GM21619 (cell line): Measurements from ENCODE around the gene BORCS6.

Source experiments
- ATAC-seq: cut with Tn5 transposase; IDR thresholded peaks from one replicate; pipeline ENCODE4 v1.9.1; 2021; ENCODE audit not compliant: unreplicated experiment

The BORCS6 gene

DNA sequence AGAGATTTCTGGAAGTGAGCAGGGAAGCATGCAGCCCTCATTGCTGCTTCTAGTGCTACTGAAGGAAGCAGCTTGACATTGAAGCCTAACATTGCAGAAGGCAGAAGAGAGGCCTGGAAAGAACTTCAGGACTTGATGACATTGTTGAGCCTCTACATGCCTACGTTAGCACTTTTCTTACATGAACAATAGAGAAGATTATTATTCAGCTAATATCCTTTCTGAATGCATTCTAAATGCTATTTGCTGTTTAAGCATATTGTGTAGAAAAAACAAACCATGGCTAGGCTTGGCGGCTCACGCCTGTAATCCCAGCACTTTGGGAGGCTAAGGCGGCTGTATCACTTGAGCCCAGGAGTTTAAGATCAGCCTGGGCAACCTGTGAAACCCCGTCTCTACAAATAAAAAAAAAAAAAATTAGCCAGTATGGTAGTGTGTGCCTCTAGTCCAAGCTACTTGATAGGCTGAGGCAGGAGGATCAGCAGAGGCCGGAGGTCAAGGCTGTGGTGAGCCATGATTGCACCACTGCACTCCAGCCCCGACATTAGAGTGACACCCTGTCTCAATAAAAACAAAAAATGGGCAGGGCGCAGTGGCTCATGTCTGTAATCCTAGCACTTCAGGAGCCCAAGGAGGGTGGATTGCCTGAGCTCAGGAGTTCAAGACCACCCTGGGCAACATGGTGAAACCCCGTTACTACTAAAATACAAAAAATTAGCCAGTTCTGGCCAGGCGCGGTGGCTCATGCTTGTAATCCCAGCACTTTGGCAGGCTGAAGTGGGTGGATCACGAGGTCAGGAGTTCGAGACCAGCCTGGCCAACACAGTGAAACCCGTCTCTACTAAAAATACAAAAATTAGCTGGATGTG, 22.6 kb upstream of the BORCS6 start:
- ATAC-seq, result no peak

DNA sequence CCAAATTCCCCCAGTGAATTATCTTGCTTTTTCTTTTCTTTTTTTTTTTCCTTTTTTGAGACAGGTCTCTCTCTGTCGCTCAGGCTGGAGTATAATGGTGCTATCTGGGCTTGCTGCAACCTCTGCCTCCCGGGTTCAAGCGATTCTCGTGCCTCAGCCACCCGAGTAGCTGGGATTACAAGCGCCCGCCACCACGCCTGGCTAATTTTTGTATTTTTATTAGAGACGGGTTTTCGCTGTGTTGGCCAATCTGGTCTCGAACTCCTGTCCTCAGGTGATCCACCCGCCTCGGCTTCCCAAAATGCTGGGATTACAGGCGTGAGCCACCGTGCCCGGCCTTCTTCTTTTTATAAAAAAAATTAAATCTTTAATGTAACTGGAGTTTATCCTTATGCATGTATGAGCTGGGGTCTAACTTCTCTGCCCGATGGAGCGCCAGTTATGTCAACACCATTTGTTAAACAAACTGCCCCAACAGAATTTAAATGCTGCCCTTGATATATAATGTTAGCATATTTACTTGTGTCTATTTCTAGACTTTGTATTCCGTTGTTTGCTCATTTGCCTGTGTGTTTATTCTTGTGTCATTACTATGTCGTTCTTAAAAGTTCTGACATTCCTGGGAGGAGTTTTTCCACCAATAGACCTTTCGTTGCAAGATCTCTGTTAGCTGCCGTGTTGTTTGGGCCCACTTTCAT, 20.9 kb upstream of the BORCS6 start:
- ATAC-seq, result no peak

DNA sequence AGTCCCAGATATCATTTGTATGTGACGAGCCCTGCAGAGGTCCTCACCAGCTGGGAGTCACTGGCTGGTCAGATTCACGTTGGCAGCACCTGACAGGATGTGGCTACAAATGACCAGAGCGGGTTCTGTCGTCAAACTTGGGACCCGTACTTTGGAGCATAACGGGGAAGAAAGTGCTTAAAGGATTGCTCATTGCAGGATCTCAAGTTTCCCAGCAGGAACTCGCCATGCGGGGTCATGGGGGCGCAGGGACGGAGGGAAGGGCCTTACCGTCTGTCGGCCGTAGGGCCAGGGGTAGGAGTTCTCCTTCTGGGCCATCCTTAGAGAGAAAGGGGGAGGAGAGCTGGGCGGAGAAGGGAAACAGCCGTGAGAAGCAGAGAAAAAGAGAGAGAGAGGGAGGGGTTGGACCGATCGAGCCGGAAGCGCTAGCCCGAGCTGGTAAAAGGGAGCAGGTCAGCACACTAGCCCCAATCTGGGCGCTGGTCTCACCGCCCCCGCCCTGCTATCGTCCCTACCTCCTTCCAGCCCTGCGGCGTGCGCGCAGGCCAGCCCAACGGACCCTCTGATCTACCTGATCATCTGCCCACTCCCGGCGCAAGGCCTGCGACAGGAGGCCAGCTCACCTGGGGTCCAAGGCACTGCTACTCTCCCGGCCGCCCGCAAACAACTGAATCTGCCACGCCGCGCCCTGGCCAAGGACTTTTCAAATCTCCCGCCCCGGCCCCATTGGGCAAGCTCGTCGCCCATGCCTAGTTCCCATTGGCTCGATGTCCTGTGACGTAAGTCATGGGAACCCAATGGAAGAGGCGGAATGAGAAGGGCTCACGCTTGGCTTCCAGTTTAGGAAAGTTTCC, 20.2 kb upstream of the BORCS6 start, which contains the start of gene AURKB:
Gene AURKB (minus strand): TSS at position 669 of the 854 bp plus-strand sequence. CDS start 351 bp downstream, at position 318.
- peak; percentile 77 for ATAC-seq

DNA sequence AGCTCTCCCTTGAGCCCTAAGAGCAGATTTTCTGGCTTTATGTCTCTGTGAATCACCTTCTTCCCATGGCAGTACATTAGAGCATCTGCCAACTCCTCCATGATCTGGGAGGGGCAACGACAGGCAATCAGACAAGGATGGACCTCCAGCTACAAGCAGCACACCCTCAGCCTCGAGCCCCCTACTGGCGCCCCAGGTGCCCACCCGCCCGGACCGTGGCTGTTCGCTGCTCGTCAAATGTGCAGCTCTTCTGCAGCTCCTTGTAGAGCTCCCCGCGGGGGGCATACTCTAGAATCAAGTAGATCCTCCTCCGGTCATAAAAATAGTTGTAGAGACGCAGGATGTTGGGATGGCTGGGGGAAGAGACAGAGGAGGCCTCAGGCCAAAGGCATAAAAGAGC, 16.6 kb upstream of the BORCS6 start:
- ATAC-seq, result no peak

DNA sequence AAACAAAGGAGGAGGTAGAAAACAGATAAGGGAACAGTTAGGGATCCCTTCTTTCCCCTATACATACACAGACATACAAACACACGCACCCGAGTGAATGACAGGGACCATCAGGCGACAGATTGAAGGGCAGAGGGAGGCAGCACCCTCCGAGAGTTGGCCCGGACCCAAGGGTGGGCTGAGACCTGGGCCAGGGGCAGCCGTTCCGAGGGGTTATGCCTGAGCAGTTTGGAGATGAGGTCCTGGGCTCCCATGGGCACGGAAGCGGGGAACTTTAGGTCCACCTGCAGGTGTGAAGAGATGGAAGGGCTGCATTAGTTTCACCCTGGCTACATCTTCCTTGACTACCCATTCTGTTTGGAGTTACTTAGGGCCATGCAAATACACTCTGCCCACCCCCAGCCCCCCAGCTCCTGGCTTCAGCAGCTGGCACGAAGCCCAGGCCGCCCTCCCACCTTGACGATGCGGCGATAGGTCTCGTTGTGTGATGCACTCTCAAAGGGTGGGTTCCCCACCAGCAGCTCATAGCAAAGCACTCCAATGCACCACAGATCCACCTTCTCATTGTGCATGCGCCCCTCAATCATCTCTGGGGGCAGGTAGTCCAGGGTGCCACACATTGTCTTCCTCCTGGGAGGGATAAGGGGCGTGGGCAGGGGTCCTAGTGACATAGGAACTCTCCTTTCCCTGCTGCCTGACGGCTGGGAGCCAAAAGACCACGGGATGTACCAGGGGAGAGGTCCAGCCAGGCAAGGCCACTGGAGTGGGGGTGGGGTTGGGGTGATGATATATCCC, 15.0 kb upstream of the BORCS6 start:
- ATAC-seq, result no peak

DNA sequence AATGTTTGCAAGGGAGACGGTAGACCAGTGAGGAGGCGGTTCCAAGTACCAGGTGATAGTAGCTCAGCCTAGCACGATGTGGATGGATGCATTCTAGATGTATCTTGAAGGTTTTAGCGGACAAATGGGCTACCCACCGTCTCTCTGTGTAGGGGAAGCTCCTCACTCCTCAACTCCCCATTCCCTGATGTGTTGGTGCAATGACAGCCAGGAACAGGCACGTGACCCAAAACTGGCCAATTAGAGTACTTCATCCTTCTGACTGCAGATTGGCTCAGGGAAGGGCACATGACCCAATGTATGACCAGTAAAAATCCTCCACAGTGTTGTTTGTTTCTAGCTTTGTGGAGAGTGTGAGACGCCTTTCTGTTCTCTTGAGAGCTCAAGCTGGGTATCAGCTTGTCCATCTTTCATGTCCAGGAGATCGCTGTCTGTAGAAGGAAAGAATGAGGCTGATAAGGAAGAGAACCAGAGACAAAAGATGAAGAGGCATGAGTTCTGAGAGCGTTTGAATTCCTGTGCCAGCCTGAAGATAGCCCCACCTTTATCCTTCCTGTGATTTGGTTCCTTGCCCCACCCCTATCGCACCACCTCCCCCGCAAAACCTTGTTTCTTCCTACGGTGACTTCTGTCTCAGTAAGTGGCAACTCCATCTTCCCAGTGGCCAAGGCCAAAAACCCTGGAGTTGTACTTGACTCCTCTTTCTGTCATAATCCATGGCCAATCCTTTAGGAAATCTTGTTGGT, 2.3 kb upstream of the BORCS6 start:
- ATAC-seq, result peak; percentile 34

DNA sequence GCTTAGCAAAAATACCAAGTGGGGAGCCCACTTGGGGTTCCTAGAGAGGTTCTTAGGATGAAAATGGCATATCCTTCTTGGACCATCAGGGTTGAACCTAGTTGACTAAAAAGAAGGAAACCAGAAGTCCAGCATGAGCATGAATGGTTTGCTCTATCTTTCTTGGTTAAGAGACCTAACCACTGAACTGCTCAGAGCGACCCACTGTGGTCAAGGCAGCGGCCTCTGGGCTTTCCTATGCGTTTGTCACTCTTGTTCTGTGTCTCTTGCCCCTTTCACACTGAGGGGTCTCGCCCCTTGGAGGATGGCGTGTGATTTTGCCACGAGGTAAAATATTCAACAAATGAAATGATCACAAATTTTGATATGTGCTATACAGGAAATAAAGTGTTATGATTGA, 526 bp upstream of the BORCS6 start:
- ATAC-seq, result no peak

DNA sequence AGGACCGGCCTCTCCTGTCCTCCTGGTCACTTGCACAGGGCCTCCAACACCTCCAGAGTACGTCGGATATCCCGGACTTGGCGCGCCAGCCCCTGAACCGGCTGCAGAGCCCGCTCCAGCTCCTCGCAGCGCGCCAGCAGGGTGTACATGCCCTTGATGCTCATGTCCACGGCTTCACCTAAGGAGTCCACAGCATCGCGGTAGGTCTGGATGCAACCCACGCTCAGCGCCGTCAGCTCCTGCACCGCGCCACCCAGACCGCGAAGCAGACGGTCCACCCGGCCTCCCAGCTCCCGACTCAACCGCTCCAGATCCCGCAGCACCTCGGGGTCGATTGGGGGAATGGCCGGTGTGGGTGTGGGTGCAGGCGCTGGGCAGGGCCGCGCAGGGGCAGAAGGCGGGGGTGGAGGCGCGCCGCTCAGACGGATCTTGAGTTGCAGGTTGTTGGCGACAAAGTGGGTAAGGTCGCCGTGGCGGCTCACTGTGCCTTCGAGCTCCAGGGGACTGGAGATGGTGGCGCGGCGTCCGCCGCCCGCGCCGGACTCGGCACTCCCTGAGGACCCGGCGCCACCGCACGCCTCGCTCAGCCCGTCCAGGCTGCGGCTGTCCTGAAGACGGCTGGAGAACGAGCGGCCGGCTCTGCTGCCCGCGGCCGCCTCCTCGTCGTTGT, 804 bp downstream of the BORCS6 start:
- ATAC-seq, result no peak

DNA sequence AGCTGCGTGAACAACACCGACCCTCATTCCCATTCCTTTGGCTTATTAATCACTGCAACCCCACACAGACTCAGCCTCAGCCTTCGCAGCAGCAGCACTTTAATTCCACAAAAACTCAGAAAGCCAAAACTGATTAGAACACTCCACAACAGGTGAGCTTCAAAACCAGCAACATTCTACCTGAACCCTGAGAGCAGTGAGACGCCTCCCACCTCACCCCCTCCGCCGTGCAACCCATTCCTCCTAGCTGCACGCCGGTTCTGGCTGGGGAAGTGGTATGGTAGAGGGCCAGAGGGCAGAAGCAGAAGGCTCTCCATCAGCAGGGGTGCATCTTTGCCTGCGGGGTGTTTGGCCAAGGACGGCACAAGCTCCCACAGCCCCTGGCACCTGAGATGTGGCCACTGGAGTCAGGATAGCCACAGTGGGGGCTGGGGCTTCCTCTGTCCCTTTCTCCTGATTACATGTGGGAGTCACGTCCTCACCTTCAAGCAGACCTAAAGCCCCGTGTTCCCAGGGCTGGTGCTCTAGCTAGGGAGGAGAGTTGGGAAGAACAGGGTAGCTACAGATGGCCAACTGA, 1.6 kb downstream of the BORCS6 start:
- ATAC-seq, result no peak

DNA sequence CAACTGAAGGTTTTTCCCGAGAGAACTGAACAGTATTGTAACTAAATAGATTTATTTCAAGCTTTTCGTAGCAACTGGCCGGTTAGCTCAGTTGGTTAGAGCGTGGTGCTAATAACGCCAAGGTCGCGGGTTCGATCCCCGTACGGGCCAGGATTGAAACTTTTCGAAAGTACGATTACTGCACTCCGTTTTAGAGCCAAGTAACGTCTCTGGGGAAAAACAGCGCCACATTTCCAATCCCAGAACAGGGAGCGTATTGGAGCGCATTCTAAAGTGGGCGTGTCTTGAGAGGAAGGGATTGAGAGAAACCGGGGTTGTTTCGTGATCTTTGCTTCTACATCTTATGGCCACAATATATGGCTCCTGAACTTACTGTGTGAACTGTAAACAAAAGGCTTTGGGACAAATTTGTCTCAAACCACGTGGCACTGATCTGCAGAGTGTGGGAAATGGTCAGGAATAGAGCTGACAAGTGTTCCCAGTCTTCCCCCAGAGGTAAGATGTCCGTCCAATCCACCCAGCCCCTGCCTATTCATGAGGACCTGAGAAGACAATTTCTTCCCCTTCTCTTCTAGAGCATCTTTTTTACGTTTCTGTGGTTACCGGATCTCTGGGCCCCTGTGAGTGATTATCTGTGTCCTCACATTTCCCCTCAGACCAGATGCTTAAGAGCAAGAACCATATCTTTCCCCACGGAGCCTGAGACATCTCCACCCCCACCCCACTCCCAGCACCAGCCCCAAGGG, 2.3 kb downstream of the BORCS6 start:
- peak; percentile 13 for ATAC-seq

DNA sequence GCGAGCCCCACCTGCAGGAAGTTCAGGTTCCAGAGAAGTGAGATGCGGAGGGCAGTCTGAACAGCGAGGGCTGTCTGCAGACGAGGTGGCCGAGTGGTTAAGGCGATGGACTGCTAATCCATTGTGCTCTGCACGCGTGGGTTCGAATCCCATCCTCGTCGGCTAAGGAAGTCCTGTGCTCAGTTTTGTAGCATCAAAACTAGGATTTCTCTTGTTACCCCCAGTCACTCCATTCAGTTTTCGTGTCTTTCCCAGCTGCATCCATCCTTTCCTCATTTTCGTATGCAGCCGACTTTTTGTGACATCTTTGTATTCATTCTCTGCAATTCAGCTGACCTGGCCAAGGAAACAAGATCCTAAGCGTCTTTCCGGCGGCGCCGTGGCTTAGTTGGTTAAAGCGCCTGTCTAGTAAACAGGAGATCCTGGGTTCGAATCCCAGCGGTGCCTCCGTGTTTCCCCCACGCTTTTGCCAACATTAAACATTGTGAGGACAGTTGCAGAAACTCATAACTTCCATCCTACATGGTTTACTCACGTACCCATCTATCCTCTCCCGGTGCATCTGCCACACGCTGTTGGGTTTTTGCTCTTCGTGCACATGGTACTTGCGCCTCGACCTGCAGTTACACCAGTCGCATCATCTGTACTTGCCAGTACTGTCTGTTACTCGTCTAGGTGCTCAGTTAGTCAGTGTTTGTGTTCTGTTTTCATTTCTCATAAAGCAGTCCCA, 3.0 kb downstream of the BORCS6 start:
- peak; percentile 26 for ATAC-seq

DNA sequence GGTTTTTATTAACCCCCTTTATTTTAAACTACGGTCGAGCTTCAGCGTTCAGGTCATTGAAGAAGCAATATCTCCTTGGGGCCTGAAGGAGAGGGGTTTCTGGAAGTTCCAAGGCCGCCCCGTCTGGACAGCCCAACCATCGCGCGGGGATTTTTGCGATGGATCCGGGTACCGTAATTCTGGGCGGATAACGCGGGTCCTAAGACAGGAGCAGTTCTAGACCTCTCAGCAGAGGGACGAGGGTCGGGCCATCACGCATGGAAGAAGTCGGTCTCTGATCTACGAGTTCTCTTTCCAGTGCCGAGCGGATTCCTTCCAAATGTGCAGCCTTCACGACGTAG, 3.6 kb downstream of the BORCS6 start:
- ATAC-seq, result no peak

DNA sequence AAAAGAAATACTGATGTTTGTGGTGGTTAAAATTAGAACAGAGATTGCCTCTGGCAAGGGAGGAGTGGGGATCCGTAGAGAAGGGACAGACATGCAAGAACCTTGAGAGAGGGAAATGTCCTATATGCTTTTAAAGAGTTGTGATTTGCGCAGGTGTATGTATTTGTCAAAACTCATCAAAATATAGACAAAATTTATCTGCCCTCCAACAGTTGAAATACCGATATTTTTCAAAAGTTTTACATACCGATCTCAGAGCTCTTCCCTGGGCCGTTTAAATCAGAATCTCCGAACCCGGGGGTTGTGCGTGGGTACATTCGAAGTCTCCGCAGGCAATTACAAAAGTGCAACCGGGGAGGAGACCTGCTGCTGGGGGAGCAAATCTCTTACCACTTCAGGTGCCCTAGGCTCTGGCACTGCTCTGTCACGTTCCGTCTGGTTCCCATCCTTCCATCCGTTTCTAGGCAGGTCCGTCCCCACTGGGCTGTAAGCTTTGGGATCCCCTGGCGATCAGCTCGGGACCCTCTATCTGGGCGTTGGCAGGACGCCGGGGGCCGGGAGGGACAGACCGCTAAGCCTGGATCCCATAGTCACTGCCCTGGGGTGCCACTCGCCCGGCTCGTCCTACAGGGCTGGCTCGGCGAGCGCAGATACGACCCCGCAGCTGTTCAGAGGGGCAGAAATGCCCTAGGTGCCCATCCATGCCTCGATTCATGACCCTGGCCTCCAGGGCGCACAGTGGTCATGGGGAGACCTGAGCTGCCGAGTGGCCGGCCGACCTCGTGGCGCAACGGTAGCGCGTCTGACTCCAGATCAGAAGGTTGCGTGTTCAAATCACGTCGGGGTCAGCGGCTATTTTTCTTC, 4.2 kb downstream of the BORCS6 start:
- ATAC-seq, result peak; percentile 23

DNA sequence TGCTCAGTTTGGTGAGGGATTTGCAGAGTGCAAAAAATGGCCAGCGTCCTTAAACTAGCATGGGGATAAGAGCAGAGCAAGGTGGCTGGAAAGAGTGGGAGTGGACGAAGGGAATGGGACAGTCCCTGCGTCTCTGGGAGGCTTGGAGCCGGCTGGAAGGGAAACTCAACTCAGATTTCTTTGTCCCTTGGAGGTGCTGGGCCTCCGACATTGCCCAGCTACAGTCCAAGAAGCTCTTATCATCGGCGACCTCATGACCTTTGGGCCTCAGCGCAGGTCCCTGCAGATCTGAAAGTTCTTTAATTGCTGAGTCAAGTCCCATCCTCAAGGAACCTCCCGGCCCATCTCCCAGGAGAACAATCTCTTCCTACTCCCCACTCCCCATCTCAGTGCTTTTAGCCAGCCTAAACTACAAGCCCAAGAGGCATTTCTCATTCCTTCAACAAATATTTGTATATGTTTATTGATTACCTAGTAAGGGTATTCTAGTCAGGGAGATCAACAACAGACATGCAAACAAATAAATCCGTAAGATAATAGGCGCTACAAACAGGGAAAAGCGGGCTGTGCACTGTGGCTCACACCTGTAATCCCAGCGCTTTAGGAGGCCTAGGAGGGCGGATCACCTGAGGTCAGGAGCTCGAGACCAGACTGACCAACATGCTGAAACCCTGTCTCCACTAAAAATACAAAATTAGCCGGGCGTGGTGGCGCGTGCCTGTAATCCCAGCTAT, 12.8 kb downstream of the BORCS6 start:
- no peak for ATAC-seq

DNA sequence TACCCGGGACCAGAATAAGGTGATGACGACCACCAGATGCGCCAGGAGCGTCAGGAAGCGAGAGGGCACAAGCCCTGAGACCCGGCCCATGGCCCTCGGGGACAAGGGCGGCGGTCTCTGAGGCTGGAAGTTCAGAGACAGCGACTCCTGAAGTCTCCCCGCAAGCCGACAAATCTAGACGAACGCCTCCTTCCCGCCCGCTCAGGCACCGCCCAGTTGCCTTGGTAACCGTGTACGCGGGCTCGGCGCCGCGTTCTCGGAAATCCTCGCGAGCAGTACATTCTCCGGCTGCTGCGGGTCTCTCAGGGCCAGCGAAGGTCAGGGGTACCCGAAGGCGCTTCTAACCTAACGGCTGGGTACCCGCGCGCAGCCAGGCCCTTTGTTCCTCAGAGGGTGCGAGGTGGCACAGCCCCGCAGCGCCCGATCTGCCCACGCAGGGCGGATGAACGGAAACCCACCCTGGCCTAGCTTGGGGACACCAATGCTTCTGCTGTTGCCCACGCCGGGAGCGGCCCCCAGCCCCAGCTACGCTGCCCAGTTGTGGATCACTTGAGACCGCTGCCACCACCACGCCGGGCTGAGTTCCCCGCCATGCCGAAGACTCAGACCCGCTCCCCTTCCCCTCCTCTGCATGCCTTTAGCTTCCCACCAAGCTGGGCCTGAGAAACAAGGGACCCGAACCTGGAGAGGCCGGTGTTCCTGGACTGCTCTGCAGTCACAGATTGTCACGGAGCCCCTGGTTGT, 13.6 kb downstream of the BORCS6 start, which contains the start of gene TMEM107:
Gene TMEM107 (minus strand): TSS at position 184 of the 744 bp plus-strand sequence. CDS start 94 bp downstream, at position 90.
- ATAC-seq, result peak; percentile 39
